Progenitor cell of endocrine pancreas (in vitro differentiated cells): ENCODE measurements around the gene MAP2K1. TPM values are rescaled to one million over a fixed set of nuclear protein-coding genes. Genes with fewer than 3 reads are reported as not detected.
A peak's percentile ranks its signal among the peaks of the same experiment; 100 is the strongest.
"Not testable (repeated sequence)": the region's sequence is repeated elsewhere in the genome, so short reads cannot be mapped to it uniquely, and the experiment has no call there.

Source experiments
- DNase-seq: peaks from one replicate; pipeline ENCODE4 v3.0.0; 2021; ENCODE audit warnings: low spot score; ENCODE audit not compliant: unreplicated experiment
- H3K27ac Mint-ChIP-seq: 2 replicates; pipeline ENCODE4 v1.8.0; 2021; ENCODE audit warnings: mild to moderate bottlenecking, moderate library complexity, mixed read lengths
- H3K27me3 Mint-ChIP-seq: 2 replicates; pipeline ENCODE4 v1.8.0; 2021; ENCODE audit warnings: mixed read lengths
- H3K36me3 Mint-ChIP-seq: 2 replicates; pipeline ENCODE4 v1.8.0; 2022; ENCODE audit warnings: mixed read lengths; ENCODE audit not compliant: insufficient read depth
- H3K4me1 Mint-ChIP-seq: 2 replicates; pipeline ENCODE4 v1.8.0; 2021; ENCODE audit warnings: low read depth, mixed read lengths
- H3K4me3 Mint-ChIP-seq: 2 replicates; pipeline ENCODE4 v1.8.0; 2021; ENCODE audit warnings: low read depth, mild to moderate bottlenecking, moderate library complexity, mixed read lengths
- H3K9me3 Mint-ChIP-seq: 2 replicates; pipeline ENCODE4 v1.8.0; 2021; ENCODE audit warnings: low read depth, mixed read lengths
- CTCF ChIP-seq: fragments of 200-600 bp; sonication (generic); IDR thresholded peaks from one replicate; pipeline ENCODE4 v1.5.0; 2021; ENCODE audit warnings: antibody characterized with exemption, mild to moderate bottlenecking; ENCODE audit not compliant: unreplicated experiment
- total RNA-seq: library from RNA; stranded (reverse); gene quantifications from 2 replicates; pipeline ENCODE4 v1.2.1, GENCODE V29; 2021

The MAP2K1 gene
- total RNA-seq, 1 donor from 2014 or later = 28.6 TPM

- peaks cover 32% of the 10 kb centered on the region for H3K36me3 Mint-ChIP-seq
- H3K9me3 Mint-ChIP-seq = no peaks in the 10 kb centered on the region
- H3K27ac Mint-ChIP-seq = peak within 1 kb of the TSS; percentile 94
- peaks cover 14% of the 10 kb centered on the region for H3K4me1 Mint-ChIP-seq
- DNase-seq = peak; percentile 96
- no peaks in the 10 kb centered on the region for H3K27me3 Mint-ChIP-seq
- peak within 1 kb of the TSS; percentile 95 for H3K4me3 Mint-ChIP-seq
- TF ChIP-seq CTCF = peak; percentile 99
Measured at GRCh38 chr15:66497502-66498455, 111.1 kb downstream of the MAP2K1 start, which contains the start of gene SNAPC5. Gene SNAPC5, minus strand, starts transcription at chr15:66497762. Its CDS starts 31 bp downstream, at chr15:66497731.

GRCh38 chr15:66498501-66499386, 112.0 kb downstream of the MAP2K1 start:
- TF ChIP-seq CTCF = peak; percentile 53
- Mint-ChIP-seq H3K4me1 (peaks cover 22% of the 10 kb centered on the region), H3K4me3 (no peak overlapping the region), H3K9me3 (no peaks in the 10 kb centered on the region), H3K27me3 (no peaks in the 10 kb centered on the region), H3K36me3 (peaks cover 36% of the 10 kb centered on the region), H3K27ac (no peak overlapping the region)
- DNase-seq = no peak

GRCh38 chr15:66500346-66500745, 113.6 kb downstream of the MAP2K1 start:
- not testable (repeated sequence) for H3K27me3 Mint-ChIP-seq, H3K4me3 Mint-ChIP-seq, H3K9me3 Mint-ChIP-seq, DNase-seq, H3K27ac Mint-ChIP-seq
- H3K4me1 Mint-ChIP-seq = peaks cover 26% of the 10 kb centered on the region
- peaks cover 37% of the 10 kb centered on the region for H3K36me3 Mint-ChIP-seq

- H3K4me1 Mint-ChIP-seq = peaks cover 33% of the 10 kb centered on the region
- H3K36me3 Mint-ChIP-seq = peaks cover 35% of the 10 kb centered on the region
- H3K4me3 Mint-ChIP-seq = peak overlapping the region; percentile 95
- H3K9me3 Mint-ChIP-seq = no peaks in the 10 kb centered on the region
- no peak for TF ChIP-seq CTCF
- no peak for DNase-seq
- H3K27me3 Mint-ChIP-seq = no peaks in the 10 kb centered on the region
- peak overlapping the region; percentile 88 for H3K27ac Mint-ChIP-seq
Measured at GRCh38 chr15:66502491-66502890, 115.8 kb downstream of the MAP2K1 start.

GRCh38 chr15:66503041-66503648, 116.4 kb downstream of the MAP2K1 start:
- not testable (repeated sequence) for H3K9me3 Mint-ChIP-seq, H3K27me3 Mint-ChIP-seq, DNase-seq
- Mint-ChIP-seq H3K27ac (peak overlapping the region; percentile 88), H3K4me3 (peak overlapping the region; percentile 95), H3K4me1 (peaks cover 33% of the 10 kb centered on the region), H3K36me3 (peaks cover 30% of the 10 kb centered on the region)
